Caco-2 (cell line): Measurements from ENCODE around the gene FAM89A. TPM values are rescaled to one million over a fixed set of nuclear protein-coding genes. Genes with fewer than 3 reads are reported as not detected.
"Not testable (repeated sequence)": the region's sequence is repeated elsewhere in the genome, so short reads cannot be mapped to it uniquely, and the experiment has no call there.

Experiments used
- BruUV-seq: library from RNA; stranded (reverse); fragments of 400-500 nt; replicated peaks from 2 replicates; lab custom pipeline; 2021; lab: Mats Ljungman, UMichigan
- CTCF ChIA-PET: fragments of 300-600 bp; sonication (Branson Sonifier 250); formaldehyde crosslinking; loops from one replicate; lab custom pipeline; 2022; ENCODE audit warnings: antibody characterized with exemption; lab: Charles Lee
- POLR2A ChIA-PET: fragments of 300-600 bp; sonication (Branson Sonifier 250); formaldehyde crosslinking; loops from one replicate; lab custom pipeline; 2022; ENCODE audit warnings: antibody characterized with exemption; lab: Charles Lee
- DNase-seq, 2 experiments: peaks; one replicate each; pipeline versions ENCODE4 v3.0.0 to v3.0.0-alpha.2; 2020 to 2022
- H3K27me3 ChIP-seq: replicated peaks from 2 replicates; pipeline ENCODE4 v1.6.0; 2011; ENCODE audit warnings: low read length; ENCODE audit not compliant: control insufficient read depth, insufficient read depth
- H3K36me3 ChIP-seq: 2 replicates; pipeline ENCODE4 v1.5.1; 2011; ENCODE audit warnings: low read length; ENCODE audit not compliant: control insufficient read depth, insufficient read depth
- H3K4me1 ChIP-seq: fragments of 250-450 bp; sonication (Bioruptor Pico); 2 replicates; pipeline ENCODE4 v1.5.1; 2020; ENCODE audit warnings: mild to moderate bottlenecking
- H3K4me3 ChIP-seq: 2 replicates; pipeline ENCODE4 v1.5.1; 2011; ENCODE audit warnings: low read depth, mild to moderate bottlenecking, control low read depth, low read length
- H3K9me3 ChIP-seq: fragments of 250-450 bp; sonication (Bioruptor Pico); 2 replicates; pipeline ENCODE4 v1.5.1; 2020; ENCODE audit warnings: mild to moderate bottlenecking, moderate library complexity
- H3K27ac Mint-ChIP-seq: one replicate; pipeline ENCODE4 v1.8.0; 2022; ENCODE audit warnings: mixed read lengths; ENCODE audit not compliant: unreplicated experiment
- H3K27me3 Mint-ChIP-seq: one replicate; pipeline ENCODE4 v1.8.0; 2022; ENCODE audit warnings: mixed read lengths; ENCODE audit not compliant: insufficient read depth, unreplicated experiment
- H3K36me3 Mint-ChIP-seq: one replicate; pipeline ENCODE4 v1.8.0; 2022; ENCODE audit warnings: mild to moderate bottlenecking, mixed read lengths; ENCODE audit not compliant: insufficient read depth, unreplicated experiment
- H3K4me1 Mint-ChIP-seq: one replicate; pipeline ENCODE4 v1.8.0; 2022; ENCODE audit warnings: low read depth, mixed read lengths; ENCODE audit not compliant: unreplicated experiment
- H3K4me3 Mint-ChIP-seq: one replicate; pipeline ENCODE4 v1.8.0; 2022; ENCODE audit warnings: mild to moderate bottlenecking, moderate library complexity, mixed read lengths; ENCODE audit not compliant: unreplicated experiment
- H3K9me3 Mint-ChIP-seq: one replicate; pipeline ENCODE4 v1.8.0; 2022; ENCODE audit warnings: mixed read lengths; ENCODE audit not compliant: unreplicated experiment
- CTCF ChIP-seq, 2 experiments: fragments of 200-600 bp in 1 of 2; IDR thresholded peaks; 1 replicate in 1 of 2; 2 replicates in 1 of 2; pipeline versions ENCODE4 v1.5.1 to v1.8.0; 2011 to 2022; ENCODE audit warnings: antibody characterized with exemption in 1 of 2, control low read depth in 1 of 2, inconsistent platforms in 1 of 2, low read depth in 1 of 2, low read length in 1 of 2, mild to moderate bottlenecking in 1 of 2, moderate library complexity in 1 of 2; ENCODE audit not compliant: insufficient read depth in 1 of 2, severe bottlenecking in 1 of 2, unreplicated experiment in 1 of 2
- intact Hi-C: fragments of 100-400 bp; cut with micrococcal nuclease; formaldehyde crosslinking; loops from one replicate; pipeline ENCODE4 v1.10.0; 2022; ENCODE audit not compliant: unreplicated experiment
- total RNA-seq: library from RNA; stranded (reverse); gene quantifications from 2 replicates; pipeline ENCODE4 v1.2.3, GENCODE V29; 2022

The FAM89A gene
- total RNA-seq, 1 experiment from 2014 or later, result 44.2 TPM

DNA sequence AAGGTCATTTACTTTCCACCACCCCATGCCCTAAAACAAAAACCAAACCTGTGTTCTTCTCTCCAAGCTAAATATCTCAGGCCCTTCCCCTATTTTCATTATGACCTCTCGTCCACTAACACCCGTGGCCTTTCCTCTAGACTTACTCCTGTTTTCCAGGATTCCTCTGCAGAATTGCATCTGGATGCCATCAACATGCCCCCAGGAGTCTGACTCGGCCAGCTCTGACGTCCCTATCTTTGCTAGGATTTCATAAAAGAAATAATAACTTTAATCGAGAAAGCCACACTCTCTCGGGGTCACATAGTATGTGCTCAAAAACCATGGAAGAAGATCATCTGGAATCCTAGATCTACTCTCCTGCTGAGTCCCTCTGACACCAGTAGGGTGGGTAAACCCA lies 13.5 kb downstream of the FAM89A start:
- no peaks in the 10 kb centered on the region for H3K9me3 Mint-ChIP-seq
- BruUV-seq, result no TSS peak
- H3K27ac Mint-ChIP-seq, result peak overlapping the region; percentile 13
- no peak for DNase-seq
- Histone ChIP-seq H3K4me3 (no peak overlapping the region), H3K4me1 (no peaks in the 10 kb centered on the region), H3K36me3 (no peaks in the 10 kb centered on the region; the same call in 1 of the 2 replicates), H3K27me3 (no peaks in the 10 kb centered on the region), H3K9me3 (no peaks in the 10 kb centered on the region)
- intact Hi-C loops, result no loop called here
- H3K4me1 Mint-ChIP-seq, result peaks cover 6% of the 10 kb centered on the region
- ChIA-PET POLR2A (no interaction called here), CTCF (no interaction called here)
- H3K4me3 Mint-ChIP-seq, result no peak overlapping the region
- TF ChIP-seq CTCF (IDR thresholded peaks at IDR 0.05; ENCODE audit: insufficient read depth in 1 of 2, low read depth in 1 of 2, low read length in 1 of 2, severe bottlenecking in 1 of 2, unreplicated experiment in 1 of 2), result no peak
- H3K27me3 Mint-ChIP-seq, result no peaks in the 10 kb centered on the region
- peaks cover 31% of the 10 kb centered on the region for H3K36me3 Mint-ChIP-seq

DNA sequence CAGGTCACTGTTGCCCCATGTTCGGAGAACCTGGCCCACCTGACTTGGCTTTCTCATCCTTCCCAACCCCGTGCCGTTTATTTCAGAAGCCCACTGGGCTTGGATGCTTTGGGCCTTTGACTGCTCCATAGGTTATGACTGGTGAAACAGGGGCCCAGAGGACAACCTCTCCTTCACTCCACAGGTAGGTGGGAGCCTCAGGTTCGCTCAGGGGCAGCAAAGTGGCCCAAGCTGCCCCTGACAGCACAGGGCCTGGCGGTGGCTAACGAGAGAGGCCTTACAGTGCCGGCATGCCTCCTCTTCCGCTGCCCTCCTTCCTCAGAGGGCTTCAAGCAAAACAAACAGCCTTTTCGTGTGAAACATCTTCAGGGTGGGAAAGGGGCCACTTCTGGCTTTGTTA lies 16.9 kb downstream of the FAM89A start:
- ChIA-PET POLR2A (no interaction called here), CTCF (no interaction called here)
- H3K9me3 Mint-ChIP-seq, result no peaks in the 10 kb centered on the region
- Histone ChIP-seq H3K27me3 (no peaks in the 10 kb centered on the region), H3K4me1 (no peaks in the 10 kb centered on the region), H3K36me3 (no peaks in the 10 kb centered on the region), H3K4me3 (no peak overlapping the region), H3K9me3 (no peaks in the 10 kb centered on the region)
- no peak for DNase-seq
- peaks cover 6% of the 10 kb centered on the region for H3K4me1 Mint-ChIP-seq
- no peaks in the 10 kb centered on the region for H3K27me3 Mint-ChIP-seq
- H3K4me3 Mint-ChIP-seq, result no peak overlapping the region
- no TSS peak for BruUV-seq
- H3K36me3 Mint-ChIP-seq, result peaks cover 43% of the 10 kb centered on the region
- H3K27ac Mint-ChIP-seq, result no peak overlapping the region
- intact Hi-C loops, result no loop called here
- TF ChIP-seq CTCF (IDR thresholded peaks at IDR 0.05; ENCODE audit: insufficient read depth in 1 of 2, low read depth in 1 of 2, low read length in 1 of 2, severe bottlenecking in 1 of 2, unreplicated experiment in 1 of 2), result no peak

GRCh38 chr1:231022543-231022942 lies 17.5 kb downstream of the FAM89A start:
- H3K27me3 ChIP-seq, H3K4me1 ChIP-seq, H3K27me3 Mint-ChIP-seq, H3K4me3 ChIP-seq, POLR2A ChIA-PET, CTCF ChIA-PET, H3K4me1 Mint-ChIP-seq, H3K4me3 Mint-ChIP-seq, DNase-seq, H3K9me3 Mint-ChIP-seq, H3K27ac Mint-ChIP-seq, H3K9me3 ChIP-seq, H3K36me3 ChIP-seq, BruUV-seq, intact Hi-C loops: not testable (repeated sequence)
- H3K36me3 Mint-ChIP-seq, result peaks cover 46% of the 10 kb centered on the region
